Aorta (tissue), 5 donors: Measurements from ENCODE around the gene TNS1. TPM values are rescaled to one million over a fixed set of nuclear protein-coding genes. Genes with fewer than 3 reads are reported as not detected.

Source experiments
- ATAC-seq: fragments of 200-7000 bp; cut with Tn5 transposase; one replicate; pipeline ENCODE4 v1.9.1; 2022; ENCODE audit warnings: moderate library complexity; ENCODE audit not compliant: low FRiP score
- DNase-seq, 2 donors: peaks; one replicate each; pipeline ENCODE4 v3.0.0-alpha.2; 2020
- H3K27ac ChIP-seq, 2 donors: one replicate each; pipeline ENCODE4 v1.5.1; 2013; ENCODE audit warnings: low read length in 2 of 2, mild to moderate bottlenecking in 2 of 2, moderate library complexity in 2 of 2, control low read depth in 1 of 2, inconsistent platforms in 1 of 2, low read depth in 1 of 2
- H3K27me3 ChIP-seq, 2 donors: one replicate each; pipeline ENCODE4 v1.6.1; 2013; ENCODE audit warnings: control low read depth in 1 of 2, low read length in 1 of 2, mild to moderate bottlenecking in 1 of 2, moderate library complexity in 1 of 2; ENCODE audit not compliant: insufficient read depth in 2 of 2, control insufficient read depth in 1 of 2
- H3K36me3 ChIP-seq, 2 donors: one replicate each; pipeline ENCODE4 v1.6.1; 2013; ENCODE audit warnings: control low read depth in 1 of 2, low read length in 1 of 2, mild to moderate bottlenecking in 1 of 2; ENCODE audit not compliant: insufficient read depth in 2 of 2, control insufficient read depth in 1 of 2
- H3K4me1 ChIP-seq, 2 donors: one replicate each; pipeline ENCODE4 v1.6.1; 2013; ENCODE audit warnings: low read length in 2 of 2, control low read depth in 1 of 2, mild to moderate bottlenecking in 1 of 2, moderate library complexity in 1 of 2; ENCODE audit not compliant: insufficient read depth in 2 of 2, control insufficient read depth in 1 of 2
- H3K4me3 ChIP-seq, 2 donors: one replicate each; pipeline ENCODE4 v1.5.1; 2013; ENCODE audit warnings: low read length in 2 of 2, control low read depth in 1 of 2, mild to moderate bottlenecking in 1 of 2
- H3K9me3 ChIP-seq: one replicate; pipeline ENCODE4 v1.6.1; 2013; ENCODE audit warnings: mild to moderate bottlenecking, low read length; ENCODE audit not compliant: control insufficient read depth
- WGBS, 2 donors: extraction: QIAGEN DNeasy Blood & Tissue Kit; methylation state at CpG; one replicate each; pipeline ENCODE4 v1.1.7; 2013; 5-methylcytosine and 5-hydroxymethylcytosine counted together
- intact Hi-C, 2 donors: fragments of 100-400 bp; cut with DNase I; formaldehyde crosslinking; loops; one replicate each; pipeline versions ENCODE4 v1.14.2 to v1.15.0; 2022
- polyA plus RNA-seq, 2 donors: library from polyadenylated mRNA; stranded (reverse); fragments of 200-250 nt; gene quantifications; one replicate each; pipeline ENCODE4 v1.2.3, GENCODE V29; 2013
- total RNA-seq, 2 donors: library from RNA; stranded (reverse); fragmentation: NEBNext Ultra II Directional; extraction: Animal tissue kit (Norgen Biotek cat#: 25700); gene quantifications; one replicate each; pipeline ENCODE4 v1.2.1, GENCODE V29; 2021
- donor health status: healthy with polysubstance abuse.
- donor health status: Bipolar disorder and iron deficiency.
- donor health status: DM: no; HTN: no; CAD: no.
- donor health status: DM: no; HTN: no; CAD: no.
- donor health status: DM: yes; HTN: yes; CAD: no.

Gene TNS1
- total and polyA plus RNA-seq, 4 donors: 303 to 1,949 (median 930) TPM

- Histone ChIP-seq H3K9me3 (no peaks in the 10 kb centered on the region), H3K4me3 (no peak overlapping the region), H3K36me3 (peaks cover 13 to 34% of the 10 kb centered on the region in 2 donors), H3K27ac (peak overlapping the region in 1 of 2 donors; percentile 48), H3K27me3 (no peaks in the 10 kb centered on the region), H3K4me1 (peaks cover 1% of the 10 kb centered on the region in 2 donors)
- intact Hi-C loops: no loop called here
- DNase-seq: no peak
- WGBS, 2 donors: 37 to 40% methylated on average over 13 of the region's 13 CpGs
- no peak for ATAC-seq
Observed at GRCh38 chr2:217870528-217871011, 132.2 kb downstream of the TNS1 start.

GRCh38 chr2:217868911-217869334, 133.9 kb downstream of the TNS1 start:
- no peaks in the 10 kb centered on the region for H3K27me3 ChIP-seq
- no peak overlapping the region for H3K4me3 ChIP-seq
- WGBS, 2 donors: 14 to 16% methylated on average over 3 of the region's 3 CpGs
- intact Hi-C loops: no loop called here
- peak overlapping the region in 1 of 2 donors; percentile 43 for H3K27ac ChIP-seq
- H3K4me1 ChIP-seq: no peaks in the 10 kb centered on the region
- no peaks in the 10 kb centered on the region for H3K9me3 ChIP-seq
- peaks cover 13 to 35% of the 10 kb centered on the region in 2 donors for H3K36me3 ChIP-seq
- DNase-seq (peak in 1 of 2 donors; percentile 56), ATAC-seq (peak; percentile 12)

- H3K4me3 ChIP-seq: no peak overlapping the region
- H3K9me3 ChIP-seq: no peaks in the 10 kb centered on the region
- peaks cover 13 to 34% of the 10 kb centered on the region in 2 donors for H3K36me3 ChIP-seq
- ATAC-seq: no peak
- H3K27ac ChIP-seq: no peak overlapping the region
- no peaks in the 10 kb centered on the region for H3K27me3 ChIP-seq
- DNase-seq: no peak
- WGBS, 2 donors: 75% methylated on average over 5 of the region's 5 CpGs
- intact Hi-C loops: no loop called here
- H3K4me1 ChIP-seq: no peaks in the 10 kb centered on the region
Observed at GRCh38 chr2:217868265-217868892, 134.4 kb downstream of the TNS1 start.

GRCh38 chr2:217866457-217866856, 136.3 kb downstream of the TNS1 start:
- Histone ChIP-seq H3K36me3 (peaks cover 20 to 34% of the 10 kb centered on the region in 2 donors), H3K4me1 (no peaks in the 10 kb centered on the region), H3K4me3 (no peak overlapping the region), H3K27me3 (no peaks in the 10 kb centered on the region), H3K27ac (peak overlapping the region in 1 of 2 donors; percentile 38), H3K9me3 (no peaks in the 10 kb centered on the region)
- ATAC-seq (no peak), DNase-seq (peak in 1 of 2 donors; percentile 26)
- WGBS, 2 donors: 48 to 49% methylated on average over 3 of the region's 3 CpGs
- intact Hi-C loops: no loop called here

- intact Hi-C loops: loop anchor here in 1 of 2 donors (5.0 kb wide), 1 partner anchor 32 kb away; no protein-coding TSS in a partner anchor
Observed at GRCh38 chr2:217864963-217865772, 137.6 kb downstream of the TNS1 start.

GRCh38 chr2:217863883-217864282, 138.9 kb downstream of the TNS1 start:
- intact Hi-C loops: loop anchor here in 1 of 2 donors (5.0 kb wide), 1 partner anchor 33 kb away; no protein-coding TSS in a partner anchor
- peaks cover 20 to 22% of the 10 kb centered on the region in 2 donors for H3K36me3 ChIP-seq
- ATAC-seq (no peak), DNase-seq (peak in 1 of 2 donors; percentile 39)
- H3K27me3 ChIP-seq: no peaks in the 10 kb centered on the region
- H3K4me1 ChIP-seq: no peaks in the 10 kb centered on the region
- H3K9me3 ChIP-seq: no peaks in the 10 kb centered on the region
- WGBS, 2 donors: 19 to 20% methylated on average over 5 of the region's 5 CpGs
- H3K4me3 ChIP-seq: no peak overlapping the region
- H3K27ac ChIP-seq: peak overlapping the region in 1 of 2 donors; percentile 53

More at GRCh38 chr2:217864963-217865772, 137.6 kb downstream of the TNS1 start:
- Histone ChIP-seq H3K9me3 (no peaks in the 10 kb centered on the region), H3K36me3 (peaks cover 20 to 28% of the 10 kb centered on the region in 2 donors), H3K4me3 (no peak overlapping the region), H3K4me1 (no peaks in the 10 kb centered on the region), H3K27me3 (no peaks in the 10 kb centered on the region), H3K27ac (peak overlapping the region; percentile 12 to 20)
- WGBS, 2 donors: 53 to 54% methylated on average over 3 of the region's 3 CpGs
- ATAC-seq: no peak
- peak in 1 of 2 donors; percentile 32 for DNase-seq

- H3K4me1 ChIP-seq: no peaks in the 10 kb centered on the region
- peak overlapping the region in 1 of 2 donors; percentile 41 for H3K27ac ChIP-seq
- ATAC-seq (no peak), DNase-seq (peak in 1 of 2 donors; percentile 9)
- no peaks in the 10 kb centered on the region for H3K9me3 ChIP-seq
- peaks cover 11% of the 10 kb centered on the region in 2 donors for H3K36me3 ChIP-seq
- H3K27me3 ChIP-seq: no peaks in the 10 kb centered on the region
- WGBS, 2 donors: 86 to 92% methylated on average over 5 of the region's 5 CpGs
- H3K4me3 ChIP-seq: no peak overlapping the region
- intact Hi-C loops: loop anchor here in 1 of 2 donors (5.0 kb wide), 1 partner anchor 36 kb away; no protein-coding TSS in a partner anchor
Observed at GRCh38 chr2:217861334-217861877, 141.4 kb downstream of the TNS1 start.

GRCh38 chr2:217859926-217860325, 142.9 kb downstream of the TNS1 start:
- no peak overlapping the region for H3K4me3 ChIP-seq
- H3K36me3 ChIP-seq: peaks cover 10 to 14% of the 10 kb centered on the region in 2 donors
- WGBS, 2 donors: 62 to 65% methylated on average over 5 of the region's 5 CpGs
- no peaks in the 10 kb centered on the region for H3K4me1 ChIP-seq
- DNase-seq: peak; percentile 21 to 59
- ATAC-seq: no peak
- H3K9me3 ChIP-seq: no peaks in the 10 kb centered on the region
- intact Hi-C loops: loop anchor here in 1 of 2 donors (5.0 kb wide), 1 partner anchor 37 kb away; no protein-coding TSS in a partner anchor
- no peak overlapping the region for H3K27ac ChIP-seq
- H3K27me3 ChIP-seq: no peaks in the 10 kb centered on the region
